ENCODE results near the gene PDE10A.

Gene PDE10A

DNA sequence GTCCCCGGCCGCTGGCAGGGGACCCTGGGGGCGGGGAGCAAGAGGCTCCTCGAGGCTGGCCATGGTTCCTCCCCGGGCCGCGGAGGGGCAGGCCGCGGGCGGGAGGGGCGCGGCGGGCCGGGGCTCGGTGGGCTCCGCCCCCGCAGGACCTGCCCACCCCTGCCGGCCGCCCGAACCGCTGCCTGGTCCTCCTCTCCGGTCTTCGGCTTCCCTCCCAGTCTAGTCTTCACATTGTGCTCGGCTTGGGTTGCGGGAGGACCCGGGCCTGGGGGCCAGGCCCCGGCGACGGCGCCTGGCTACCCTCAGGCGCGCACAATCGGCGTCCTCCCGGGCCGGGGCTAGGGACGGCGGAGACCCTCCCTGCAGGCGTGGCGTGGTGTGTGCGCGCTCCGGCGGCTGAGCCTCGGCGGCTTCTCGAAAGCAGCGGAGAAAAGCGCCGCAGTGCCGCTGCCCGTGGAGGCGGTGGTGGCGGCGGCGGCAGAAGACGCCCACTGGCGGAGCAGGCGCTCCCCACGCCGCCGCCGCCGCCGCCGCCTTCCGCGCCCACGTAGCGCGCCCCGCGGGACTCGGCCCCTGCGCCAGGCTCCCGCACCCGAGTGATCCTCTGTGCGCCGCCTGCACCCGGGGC, at the start of gene PDE10A:
Gene PDE10A (minus strand): TSS at position 493 of the 628 bp plus-strand sequence. CDS start 430 bp downstream, at position 63.
- no peak for DNase-seq

DNA sequence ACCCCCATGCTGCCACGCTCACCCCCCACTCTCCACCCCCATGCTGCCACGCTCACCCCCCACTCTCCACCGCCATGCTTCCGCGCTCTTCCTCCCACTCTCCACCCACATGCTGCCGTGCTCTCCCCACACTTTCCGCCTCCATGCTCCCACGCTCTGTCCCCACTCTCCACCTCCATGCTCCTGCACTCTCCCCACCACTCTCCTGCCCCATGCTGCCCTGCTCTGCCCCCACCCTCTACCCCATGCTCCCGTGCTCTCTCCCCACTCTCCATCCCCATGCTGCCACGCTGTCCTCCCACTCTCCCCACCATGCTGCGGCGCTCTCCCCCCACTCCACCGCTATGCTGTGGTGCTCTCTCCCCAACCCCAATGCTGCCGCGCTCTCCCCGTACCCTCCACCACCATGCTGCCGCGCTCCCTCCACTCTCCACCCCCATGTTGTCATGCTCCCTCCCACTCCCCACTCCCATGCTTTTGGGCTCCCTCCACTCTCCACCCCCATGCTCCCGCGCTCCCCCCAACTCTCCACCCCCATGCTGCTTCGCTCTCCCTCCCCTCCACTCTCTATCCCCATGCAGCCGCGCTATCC, 46.0 kb upstream of the PDE10A start:
- no peak for DNase-seq

DNA sequence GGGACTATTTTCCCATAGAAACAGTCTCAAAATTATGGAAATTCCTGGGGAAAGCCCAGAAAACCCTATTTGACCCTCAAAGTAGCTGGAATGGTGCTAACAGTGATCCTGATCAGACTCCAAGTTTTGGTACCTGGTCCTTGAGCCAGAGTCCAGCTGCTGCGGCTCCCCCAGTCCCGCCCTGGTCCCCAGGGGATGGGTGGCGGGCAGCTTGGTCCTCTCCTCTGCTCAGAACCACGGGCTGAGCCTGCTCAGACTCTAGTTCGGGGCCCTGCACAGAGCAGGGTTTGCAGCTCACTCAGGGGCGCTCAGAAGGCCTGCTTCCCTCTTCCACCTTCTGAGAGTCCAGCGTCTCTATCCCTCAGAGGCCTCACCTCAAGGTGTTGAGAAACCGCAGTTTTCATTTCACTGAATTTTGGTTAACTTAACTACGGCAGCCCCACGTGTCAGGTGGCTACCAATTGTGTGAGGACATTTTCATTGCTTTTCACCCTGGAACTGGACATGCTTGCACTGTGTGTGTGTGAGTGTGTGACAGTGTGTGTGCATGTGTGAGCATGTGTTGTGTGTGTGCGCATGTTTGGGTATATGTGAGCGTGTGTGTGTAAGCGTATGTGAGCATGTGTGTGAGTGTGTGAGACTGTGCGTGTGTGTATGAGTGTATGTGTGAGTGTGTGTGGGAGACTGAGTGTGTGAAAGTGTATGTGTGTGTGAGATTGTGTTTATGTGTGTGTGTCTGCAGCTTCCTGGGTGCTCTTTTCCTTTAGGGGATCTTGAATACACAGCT, 44.2 kb upstream of the PDE10A start:
- no peak for DNase-seq

DNA sequence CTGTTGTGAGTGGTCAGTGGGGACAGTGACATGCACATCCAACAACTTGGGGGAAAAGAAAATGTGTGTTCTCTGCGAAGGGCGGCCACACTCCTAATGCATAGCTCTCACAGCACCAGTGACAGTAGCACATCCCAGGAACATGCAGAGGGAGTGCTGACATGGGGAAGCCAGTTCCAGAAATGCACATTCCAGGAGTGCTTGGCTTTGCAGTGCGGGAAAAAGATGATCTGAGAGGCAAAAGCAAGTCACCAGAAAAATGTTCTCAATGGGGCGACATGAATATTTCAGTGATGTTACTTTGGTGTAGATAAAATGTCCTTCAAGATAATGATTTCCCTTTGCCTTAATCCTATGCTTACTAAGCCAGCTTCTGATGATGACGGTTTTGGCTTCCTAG, 42.9 kb upstream of the PDE10A start:
- DNase-seq, result no peak

DNA sequence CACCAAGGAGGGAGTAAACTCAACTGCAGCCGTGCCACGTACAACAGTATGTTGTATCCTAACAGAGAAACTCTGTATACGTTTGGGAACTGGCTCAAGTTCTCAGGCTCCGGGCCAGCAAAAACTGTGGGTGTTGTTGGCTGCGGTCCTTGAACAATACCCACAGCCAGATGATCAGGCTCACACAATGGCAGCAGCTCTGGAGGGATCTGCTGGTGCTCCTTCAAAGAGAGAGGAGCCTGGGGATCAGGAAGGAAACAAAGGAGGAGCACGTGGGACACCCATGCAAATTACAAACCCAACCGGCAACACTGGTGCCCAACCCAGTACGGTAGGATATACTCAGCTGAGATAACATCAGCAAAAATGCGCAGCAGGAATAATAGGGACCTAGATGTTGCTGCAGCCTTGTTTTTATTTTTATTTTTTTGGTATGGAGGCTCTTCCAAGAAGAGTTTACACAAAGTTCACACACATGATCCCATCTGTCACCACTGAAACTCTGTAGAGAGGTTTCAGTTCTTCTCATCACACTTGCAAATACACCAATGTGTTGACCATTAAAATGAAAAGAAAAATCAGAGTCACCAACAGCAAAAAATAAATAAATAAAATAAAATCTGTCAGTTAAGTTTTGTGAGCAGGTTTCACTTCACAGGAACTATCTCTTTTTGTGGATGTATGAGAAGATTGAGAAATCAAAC, 41.2 kb upstream of the PDE10A start:
- no peak for DNase-seq

DNA sequence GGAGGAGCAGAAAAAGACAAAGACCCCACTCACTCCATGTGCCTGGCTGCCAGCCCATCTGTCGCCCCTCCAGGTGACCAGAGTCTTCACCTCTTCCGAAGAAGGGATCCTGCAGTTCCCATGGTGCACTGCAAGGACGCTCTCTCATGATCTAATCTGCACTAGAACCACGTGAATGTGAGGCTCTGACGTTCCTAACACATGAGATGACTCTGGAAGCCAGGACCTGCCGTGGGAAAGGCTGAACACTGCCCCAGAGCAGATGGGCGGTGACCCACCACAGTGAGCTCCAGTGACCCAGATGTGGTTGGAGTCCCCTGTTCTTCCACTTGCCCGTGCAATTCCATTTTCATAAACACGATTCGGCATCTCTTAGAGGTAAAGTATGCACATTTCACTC, 39.6 kb upstream of the PDE10A start:
- no peak for DNase-seq

DNA sequence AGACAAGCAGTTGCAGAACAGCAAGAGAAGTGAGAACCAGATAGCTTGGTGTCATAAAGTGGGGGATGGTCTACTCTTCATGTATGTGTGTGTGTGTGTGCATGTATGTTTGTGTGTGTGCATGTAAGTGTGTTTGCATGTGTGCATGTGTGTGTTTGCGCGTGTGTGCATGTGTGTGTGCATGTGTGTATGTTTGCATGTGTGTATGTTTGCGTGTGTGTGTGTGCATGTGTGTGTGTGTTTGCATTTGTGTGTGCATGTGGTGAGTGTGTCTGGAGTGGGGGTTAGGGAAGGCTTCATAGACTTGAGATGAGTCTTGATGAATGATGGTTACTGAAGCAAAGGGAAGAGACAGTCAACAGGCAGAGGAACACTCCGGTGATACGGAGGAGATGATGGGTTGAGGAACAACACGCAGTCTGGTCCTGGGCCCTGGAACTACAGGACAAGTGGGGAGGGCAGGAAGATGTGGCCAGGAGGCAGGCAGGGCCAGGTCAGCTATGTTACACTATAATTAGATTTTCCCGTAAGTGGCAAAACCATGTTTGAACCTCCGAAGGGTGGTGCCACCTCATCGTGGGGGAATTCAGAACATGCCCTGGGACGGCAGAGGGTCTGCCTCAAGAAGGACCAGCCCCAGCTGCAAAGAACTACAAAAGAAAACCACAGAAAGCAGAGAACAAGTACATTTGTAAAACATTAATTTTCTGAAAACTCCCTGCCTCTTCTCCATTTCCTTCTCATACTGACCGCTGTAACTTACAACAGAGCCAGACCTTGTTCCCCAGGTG, 38.7 kb upstream of the PDE10A start:
- DNase-seq, result no peak

DNA sequence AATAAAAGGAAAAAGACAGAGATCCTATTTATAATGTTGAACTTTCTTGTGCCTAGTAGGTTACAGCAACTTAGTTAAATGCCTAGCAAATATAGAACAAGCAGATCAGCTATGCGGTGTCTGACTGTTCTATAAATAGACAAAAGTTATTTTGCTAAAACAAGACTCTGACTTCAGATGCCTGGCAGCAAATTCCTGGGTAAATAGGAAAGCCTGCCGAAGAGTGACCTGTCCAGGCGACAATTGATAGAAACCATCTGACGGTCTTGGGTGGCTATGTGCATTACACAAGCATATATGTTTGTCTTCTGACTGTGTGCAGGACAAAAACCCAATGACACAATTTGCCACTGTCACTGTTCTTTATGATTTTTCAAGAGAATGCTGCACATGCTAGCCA, 38.0 kb upstream of the PDE10A start:
- DNase-seq, result no peak

DNA sequence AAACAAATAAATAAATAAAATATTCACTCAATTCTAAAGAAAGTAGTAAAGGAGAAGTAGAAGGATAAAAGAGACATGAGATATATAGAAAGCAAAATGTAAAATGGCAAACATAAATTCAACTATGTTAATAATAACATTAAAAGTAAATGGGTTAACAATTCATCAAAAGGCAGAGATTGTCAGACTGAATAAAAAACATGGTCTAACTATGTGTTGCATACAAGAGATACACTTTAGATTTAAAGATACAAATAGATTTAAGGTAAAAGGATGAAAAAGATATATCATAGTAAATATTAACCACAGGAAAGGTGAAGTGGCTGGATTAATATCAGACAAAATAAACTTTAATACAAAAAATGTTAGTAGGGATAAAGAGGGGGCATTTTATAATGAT, 35.8 kb upstream of the PDE10A start:
- no peak for DNase-seq

DNA sequence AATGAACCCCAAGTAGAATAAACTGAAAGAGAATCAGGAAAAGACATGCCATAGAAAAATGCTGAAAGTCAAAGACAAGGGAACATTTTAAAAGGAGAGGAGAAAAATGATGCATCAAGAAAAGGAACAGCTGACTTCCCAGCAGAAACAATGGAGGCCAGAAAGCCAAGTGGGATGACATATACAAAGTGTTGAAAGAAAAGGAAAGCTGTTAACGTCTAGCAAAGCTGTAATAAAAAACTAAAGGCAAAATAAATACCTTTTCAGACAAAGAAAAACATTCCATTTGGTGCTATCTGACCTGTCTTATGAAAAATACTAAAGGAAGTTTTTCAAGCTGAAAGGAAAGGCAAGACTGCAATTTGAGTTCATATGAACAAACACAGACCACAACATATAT, 34.1 kb upstream of the PDE10A start:
- no peak for DNase-seq

DNA sequence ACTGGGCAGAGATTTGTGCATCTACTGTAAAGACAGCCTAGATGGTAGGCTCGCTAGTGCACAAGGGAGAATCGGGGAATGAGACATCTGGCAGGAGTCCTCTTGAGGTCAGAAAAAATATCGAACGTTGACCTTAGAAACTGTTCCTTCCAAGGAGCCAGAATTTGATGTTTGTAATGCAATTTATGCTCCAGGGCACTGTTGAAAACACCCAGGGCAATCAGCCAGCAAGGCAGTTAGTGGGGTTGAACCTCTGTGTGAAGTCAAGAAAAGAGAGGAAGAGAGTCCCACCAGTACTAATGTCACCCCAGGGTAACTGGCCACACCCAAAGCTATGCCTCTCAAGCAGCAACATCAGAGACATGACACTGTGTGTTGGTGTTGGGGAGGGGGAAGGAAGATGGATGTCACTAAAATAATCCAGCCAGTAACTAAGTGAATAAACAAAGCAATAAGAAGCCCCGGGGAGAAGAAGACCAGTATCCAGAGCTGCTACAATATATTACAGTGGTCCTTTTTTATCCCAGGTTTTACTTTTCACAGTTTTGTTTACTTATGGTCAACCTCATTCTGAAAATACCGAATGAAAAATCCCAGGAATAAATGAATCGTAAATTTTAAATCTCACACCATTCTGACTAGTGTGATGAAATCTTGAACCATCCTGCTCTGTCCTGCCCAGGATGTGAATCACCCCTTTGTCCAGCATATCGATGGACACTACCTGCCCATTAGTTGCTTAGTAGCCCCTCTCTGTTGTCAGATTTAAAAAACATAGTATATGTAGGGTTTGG, 32.9 kb upstream of the PDE10A start:
- no peak for DNase-seq

DNA sequence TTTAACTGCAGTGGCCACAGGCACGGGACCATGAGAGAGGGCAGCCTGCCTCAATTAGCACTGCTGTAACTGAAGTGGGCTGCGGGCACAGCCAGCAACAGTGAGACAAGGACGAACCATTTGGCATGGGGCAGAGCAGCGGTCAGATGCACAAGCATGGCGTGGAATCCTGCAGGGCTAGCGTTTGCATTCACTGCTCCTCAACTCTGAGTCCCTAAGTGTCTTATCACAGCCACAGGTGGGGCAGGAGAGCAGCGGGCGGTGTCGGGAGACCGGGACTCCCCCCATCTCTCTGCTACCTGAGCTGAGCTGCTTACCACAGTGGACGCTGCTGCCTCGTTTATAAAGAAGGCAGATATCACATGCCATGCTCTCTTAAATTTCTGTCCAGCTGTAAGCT, 31.3 kb upstream of the PDE10A start:
- DNase-seq, result no peak

DNA sequence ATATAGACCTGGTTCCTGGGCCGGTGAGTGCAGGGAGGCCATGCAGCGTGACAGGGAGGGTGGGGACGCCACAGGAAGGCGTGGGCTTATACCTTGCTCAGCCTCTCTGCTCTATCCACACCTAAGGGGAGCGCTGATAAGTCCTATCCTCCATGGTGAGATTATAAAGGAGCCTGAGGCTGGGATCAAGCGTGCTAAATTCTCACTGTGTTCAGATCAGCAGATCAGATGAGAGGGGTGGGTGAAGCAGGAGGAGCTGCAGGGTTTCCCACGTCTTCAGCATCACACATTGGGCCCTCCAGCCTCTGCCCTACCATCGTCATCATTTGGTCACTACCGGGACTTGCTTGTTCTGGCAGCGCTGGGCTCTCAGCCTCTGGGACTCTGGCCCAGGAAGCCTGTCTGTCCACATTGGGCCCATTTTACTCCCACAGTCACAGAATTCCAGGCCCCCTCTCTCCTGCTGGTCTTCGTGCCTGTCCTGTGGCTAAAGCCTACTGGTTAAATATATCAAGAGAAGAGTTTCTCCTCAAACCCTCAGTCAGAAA, 29.1 kb upstream of the PDE10A start:
- no peak for DNase-seq

DNA sequence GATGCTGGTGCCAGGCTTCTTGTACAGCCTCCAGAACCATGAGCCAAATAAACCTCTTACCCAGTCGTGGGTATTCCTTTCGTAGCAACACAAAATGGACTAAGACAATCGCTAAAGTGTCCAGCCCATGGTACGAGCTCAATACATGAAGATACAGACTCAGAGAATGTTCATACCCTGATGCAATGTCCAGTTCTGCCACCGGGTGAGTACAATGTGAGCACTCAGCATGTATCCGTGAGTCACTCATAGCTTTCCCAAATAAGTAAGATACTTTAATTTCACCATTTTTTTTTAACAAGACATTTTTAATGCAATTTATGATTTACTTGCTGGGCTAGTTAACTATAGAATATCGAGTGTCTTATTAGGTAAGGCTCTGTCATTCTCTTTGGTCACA, 26.7 kb upstream of the PDE10A start:
- DNase-seq, result no peak

DNA sequence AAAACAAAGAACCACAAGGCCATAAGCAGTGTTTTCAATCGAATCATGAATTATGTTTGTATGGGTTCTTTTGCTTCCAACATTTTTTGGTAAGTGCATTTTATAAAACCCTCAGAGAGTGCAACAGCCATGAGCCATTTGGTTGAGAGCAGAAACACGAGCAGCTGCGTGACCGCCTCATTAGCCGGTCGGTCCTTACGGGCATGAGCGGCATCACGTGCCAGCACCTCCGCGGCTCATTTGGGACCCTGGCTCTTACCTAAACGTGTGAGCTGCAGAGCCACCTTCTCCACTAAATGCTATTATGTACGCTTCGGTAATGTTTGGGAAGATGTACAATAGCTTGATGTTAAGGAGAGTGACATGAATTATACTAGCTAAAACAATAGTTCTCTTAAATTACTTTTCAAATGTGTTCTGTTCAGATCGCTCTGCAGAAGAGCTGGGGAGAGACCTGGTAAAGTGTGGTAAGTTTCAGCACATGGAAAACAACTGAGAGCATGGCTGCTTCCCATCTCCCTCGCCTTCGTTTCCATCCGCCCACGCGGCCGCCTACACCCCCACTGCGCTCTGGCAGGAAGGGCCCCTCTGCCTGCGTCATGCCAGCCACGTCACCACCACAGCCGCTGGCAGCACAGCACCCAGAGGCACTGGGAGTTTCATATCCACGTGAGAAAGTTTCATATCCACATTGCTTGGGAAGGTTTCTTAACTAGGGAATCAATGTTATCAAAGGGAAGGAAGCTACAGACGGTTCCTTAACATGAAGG, 23.7 kb upstream of the PDE10A start:
- no peak for DNase-seq

DNA sequence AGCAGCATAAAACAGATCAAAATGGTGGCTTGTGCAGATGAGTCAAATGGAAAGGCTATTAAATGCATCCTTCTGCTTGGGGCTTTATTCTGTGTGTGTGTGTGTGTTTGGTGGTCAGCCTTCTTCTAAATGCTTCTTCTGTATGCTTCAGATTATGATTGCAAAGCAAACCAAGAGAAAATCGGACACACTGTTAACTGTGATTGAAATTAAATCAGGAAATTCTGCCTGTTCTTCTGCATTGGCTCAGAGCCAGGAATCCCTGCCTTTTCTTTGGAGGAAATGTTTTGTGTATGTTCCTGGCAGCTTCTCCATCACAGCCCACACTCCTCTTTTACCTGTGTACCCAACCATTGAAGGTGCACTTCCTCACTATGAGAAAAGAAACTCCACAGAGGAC, 22.3 kb upstream of the PDE10A start:
- no peak for DNase-seq

DNA sequence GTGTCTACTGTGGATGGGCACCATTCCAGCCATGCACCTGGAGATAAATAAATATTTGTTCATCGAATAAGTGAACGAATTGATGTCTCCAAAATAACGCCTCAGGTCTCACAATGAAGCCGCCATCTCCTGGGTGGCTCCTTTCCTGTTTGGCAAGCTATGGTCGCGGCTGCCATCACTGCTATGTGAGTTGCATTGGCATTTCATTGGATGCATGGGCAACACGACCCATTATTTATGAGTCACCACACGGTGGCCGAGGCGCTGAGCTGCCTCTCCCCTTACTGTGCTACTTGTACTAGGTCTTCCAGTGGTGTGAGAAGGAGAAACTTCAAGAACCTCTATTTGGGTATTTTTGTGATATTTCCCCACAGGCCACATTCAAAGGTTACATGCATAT, 21.3 kb upstream of the PDE10A start:
- no peak for DNase-seq

DNA sequence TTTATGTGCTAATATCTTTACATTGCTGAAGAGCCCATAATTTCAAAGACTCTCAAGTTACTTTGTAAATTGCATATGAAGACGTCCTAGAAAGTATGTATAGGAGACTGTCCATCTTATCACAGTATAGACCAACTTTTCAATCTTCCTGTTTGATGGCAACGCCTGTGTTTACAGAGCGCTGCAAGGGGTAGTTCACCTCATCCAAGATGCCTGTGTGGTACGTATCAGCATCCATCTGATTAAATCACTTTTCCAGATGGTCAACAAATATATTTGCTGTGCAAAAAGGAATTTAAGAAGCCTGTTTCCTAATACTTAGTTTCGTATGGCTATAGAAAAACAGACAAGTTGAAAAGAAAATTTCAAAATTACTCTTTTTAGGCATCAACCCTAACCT, 17.9 kb upstream of the PDE10A start:
- no peak for DNase-seq

DNA sequence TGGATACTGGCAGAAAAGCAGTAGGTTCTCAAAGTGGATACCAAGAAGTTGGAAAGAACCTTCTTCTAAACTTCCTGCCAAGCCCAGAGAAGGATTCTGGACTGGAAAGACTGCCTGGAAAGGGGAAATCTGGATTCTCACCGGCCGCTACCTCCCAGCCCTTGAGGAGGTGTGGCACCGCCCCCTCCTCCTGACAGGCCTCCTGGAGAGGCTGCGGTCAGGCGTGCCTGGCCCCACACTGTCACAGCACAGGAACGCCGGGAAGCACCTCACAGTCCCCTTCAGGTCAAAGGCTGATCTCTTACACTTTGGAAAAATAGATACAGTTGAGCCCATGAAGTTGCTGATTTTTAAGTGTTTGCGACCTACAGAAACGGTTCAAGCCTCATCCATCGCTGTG, 16.3 kb upstream of the PDE10A start:
- no peak for DNase-seq

DNA sequence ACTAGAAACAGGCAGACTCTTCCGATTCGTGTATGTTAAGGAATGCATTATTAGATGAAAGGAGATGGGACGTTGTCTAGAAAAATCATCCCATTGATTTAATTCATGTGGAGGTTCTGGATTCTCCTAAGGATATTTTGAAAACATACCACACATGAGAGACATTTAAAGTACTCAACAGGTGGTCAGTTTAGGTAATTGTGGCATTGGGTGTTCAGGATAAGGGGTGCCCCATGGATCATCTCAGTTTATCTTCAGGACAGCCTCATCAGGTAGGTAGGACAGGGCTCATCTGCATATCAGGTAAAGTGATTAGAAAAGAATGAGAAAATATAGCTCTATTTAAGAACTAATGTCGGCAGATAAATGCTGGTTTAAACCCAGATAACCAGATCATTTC, 15.9 kb upstream of the PDE10A start:
- no peak for DNase-seq

DNA sequence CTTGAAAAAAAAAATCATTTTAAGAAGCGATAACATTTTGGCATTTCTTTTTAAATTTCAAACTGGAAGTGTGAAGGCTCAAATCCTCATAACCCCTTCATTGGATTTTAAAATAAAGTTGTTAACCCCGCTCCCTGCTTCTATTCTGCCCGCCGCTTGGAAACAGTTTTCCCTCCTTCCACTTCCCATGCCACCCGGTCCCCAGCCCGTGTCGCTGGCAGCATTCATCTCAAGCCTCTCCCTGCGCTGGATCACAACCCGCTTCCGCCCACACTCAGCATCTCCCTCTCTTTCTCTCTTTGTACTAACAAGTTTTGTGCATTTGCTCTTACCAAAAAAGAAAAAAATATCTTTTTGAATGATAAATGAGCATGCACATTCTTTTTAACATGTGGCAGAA, 15.4 kb upstream of the PDE10A start:
- no peak for DNase-seq

Data from EL (cell line).